T-helper 2 cell treated with Interferon-gamma antibody and Interleukin-4, amounts not matched to agents 100 ng/mL and 5 ng/mL, for 36 hours (primary cell): ENCODE data around the gene ENPP6. TPM values are rescaled to one million over a fixed set of nuclear protein-coding genes. Genes with fewer than 3 reads are reported as not detected.
"Not testable (repeated sequence)": the region's sequence is repeated elsewhere in the genome, so short reads cannot be mapped to it uniquely, and the experiment has no call there.

ENCODE experiments used
- intact Hi-C: fragments of 100-400 bp; cut with micrococcal nuclease; formaldehyde crosslinking; loops from one replicate; pipeline ENCODE4 v1.15.1; 2023
- total RNA-seq: library from RNA; stranded (reverse); gene quantifications from 2 replicates; pipeline ENCODE4 v1.2.3, GENCODE V29; 2022

ENPP6 gene
- total RNA-seq, 1 donor from 2014 or later, result 1.6 TPM

DNA sequence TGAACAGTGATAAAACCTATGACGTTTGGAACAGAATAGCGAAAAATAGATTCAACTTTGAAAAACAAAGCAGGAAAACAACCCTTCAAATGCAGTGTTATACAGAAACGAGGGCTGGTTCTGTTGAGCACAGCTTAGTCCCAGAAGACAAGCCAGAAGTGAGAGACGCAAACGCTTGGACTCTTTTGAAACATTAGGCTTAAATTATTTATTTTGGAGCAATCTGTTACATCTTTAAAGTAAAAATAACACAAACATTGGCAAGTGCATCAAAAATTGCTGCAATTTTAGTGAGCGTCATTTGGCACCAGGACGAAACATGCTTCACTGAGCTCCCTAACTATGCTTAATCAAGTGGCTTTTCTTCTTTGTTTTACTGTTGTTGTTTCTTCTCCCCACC lies 63.5 kb downstream of the ENPP6 start:
- intact Hi-C loops, result no loop called here

DNA sequence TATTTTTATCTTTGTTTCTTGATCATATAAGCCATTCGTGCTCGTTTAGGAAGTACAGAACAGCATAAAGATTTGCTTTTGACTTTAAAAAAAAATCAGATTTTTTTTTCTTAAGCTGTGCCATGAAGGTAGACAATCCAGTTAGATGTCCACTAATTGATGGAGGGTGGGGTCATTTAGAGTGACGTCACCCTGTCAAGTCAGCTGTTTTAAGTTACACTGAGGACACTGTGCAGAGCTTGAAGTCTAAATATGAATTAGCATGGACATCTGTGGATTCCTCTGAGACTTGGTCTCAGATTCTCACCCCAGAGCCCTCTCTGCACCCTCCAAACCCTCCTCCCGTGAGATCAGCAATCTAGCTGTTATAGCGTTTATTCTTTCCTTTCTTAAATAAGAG lies 63.9 kb downstream of the ENPP6 start:
- intact Hi-C loops, result no loop called here

- intact Hi-C loops, result no loop called here
These were observed 65.6 kb downstream of the ENPP6 start for GRCh38 chr4:184151988-184152485.

DNA sequence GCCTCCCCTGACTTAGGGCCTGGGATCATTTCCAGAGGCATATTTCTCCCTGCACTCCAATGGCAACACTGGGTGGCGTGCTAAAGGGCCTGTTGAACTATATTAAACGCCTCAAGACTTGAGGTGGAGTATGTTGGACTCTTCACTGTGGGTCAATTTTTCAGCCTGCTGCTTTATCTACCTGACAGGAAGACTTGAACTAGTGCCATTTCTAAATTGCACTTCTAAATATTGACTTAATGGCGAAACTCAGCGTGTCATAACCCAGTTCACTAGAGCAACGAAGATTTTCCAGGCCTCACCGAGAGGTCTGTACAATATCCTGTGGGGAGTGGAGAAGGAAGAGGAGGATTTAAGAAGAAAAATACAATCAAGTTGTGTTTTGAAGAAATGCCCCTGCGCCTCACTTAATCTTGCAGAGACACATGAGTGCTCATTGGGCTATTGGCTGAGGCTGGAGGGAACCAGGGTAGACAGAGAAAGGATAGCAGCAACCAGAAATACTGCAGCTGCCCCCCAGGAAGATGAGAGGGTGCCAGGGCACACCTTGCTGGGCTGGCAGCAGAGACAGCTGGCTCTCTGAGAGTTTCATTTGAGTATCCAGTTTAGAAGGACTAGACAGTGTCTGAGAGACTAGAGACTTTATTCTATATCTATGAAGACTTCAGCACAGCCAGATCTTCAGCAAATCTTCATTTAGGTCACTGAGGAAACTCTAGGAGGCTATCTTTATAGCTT lies 67.4 kb downstream of the ENPP6 start:
- intact Hi-C loops, result no loop called here

DNA sequence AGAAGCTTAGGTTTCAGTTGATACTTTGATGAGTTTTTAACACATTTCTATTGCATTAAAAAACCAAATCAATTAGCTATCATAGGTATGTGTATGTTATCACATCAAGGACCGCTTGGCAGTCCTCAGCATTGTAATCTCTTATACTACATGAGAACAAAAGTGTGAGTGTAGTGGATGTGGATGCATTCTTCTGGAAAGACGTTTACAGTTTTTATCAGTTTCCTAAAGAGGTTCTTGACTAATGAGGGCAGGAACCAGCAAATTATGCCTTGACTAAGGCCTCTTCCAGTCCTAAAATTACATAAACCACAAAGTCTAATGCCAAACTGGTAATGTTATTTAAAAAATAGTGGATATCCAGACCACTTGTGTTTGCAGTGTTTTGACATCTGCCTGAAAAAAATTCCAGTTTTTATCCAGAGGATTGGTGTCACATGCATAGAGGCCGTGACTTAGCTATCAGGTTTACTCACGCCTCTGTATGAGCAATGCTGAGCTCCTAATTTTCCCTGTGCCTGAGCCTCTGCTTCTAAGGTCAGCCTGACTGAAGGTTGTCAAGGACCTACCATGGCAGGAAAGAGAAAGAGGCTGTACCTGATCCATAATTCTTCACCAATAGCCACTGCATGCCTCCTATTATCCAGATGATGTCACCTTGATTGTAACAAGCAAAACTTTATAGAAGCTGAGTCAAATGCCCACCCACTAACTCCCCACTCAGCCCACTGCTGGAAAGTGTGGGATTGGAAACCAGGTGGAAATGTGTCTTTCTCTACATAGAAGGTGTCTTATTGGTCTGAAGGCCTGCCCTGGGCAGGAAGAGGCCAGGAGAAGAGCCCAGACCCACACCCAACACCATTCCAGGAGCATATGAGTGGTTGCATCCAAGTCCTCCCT lies 68.7 kb downstream of the ENPP6 start:
- intact Hi-C loops, result no loop called here

DNA sequence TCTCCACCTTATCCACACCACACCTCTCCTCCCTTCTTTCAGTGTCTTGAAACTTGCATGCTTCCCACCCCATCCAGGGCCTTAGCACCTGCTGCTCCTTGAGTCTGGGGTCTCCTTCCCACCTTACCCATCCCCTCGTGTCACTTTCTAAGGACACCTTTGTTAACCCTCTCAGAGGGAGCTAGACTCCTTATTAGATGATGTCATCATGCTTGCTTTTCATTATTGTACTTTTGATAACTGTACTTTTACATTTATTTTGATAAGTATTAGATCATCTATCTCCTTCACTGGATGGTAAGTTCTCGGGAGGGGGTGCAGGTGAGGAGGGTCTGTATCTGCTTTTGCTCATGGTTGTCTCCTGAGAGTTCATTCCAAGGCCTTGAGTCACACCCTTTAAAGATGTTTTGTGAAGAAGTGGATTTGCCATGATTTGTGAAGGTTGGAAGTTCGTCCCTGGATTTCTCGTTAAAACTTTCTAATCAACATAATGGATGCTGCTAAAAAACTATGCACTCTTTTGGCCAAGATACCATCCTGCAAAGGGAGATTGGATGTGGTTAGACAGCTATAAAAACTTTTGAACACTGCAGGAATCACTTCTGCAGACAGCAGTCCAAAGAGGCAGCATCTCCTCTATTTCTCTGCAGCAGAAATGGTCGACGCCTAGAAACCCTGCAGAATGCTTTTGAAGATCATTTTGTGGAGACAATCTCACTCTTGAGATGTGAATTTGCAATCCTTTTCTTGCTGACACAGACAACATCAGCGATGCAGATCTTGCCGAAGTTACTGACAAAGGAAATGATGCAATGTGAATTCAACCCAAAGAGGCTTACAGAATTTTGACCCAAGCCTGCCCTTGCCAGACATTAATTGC lies 69.6 kb downstream of the ENPP6 start:
- intact Hi-C loops, result no loop called here

DNA sequence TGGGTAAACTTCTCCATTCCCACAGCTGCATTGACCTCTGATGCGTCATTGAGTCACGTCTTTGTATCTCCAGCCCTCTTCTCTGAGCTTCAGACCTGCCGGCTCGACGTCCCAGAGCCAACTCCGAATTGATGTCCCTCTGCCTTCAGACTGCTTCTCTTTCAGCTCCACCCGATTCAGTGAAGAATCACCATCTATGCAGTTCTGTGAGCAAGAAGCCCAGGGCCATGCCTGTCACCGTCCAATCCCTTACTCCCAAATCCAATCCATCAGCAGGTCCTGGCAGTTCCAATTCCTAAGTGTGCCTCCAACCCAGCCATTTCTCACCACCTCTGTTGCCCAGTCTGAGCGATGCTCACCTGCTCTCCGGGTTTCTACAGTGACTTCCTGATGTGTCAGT lies 70.7 kb downstream of the ENPP6 start:
- intact Hi-C loops, result no loop called here

DNA sequence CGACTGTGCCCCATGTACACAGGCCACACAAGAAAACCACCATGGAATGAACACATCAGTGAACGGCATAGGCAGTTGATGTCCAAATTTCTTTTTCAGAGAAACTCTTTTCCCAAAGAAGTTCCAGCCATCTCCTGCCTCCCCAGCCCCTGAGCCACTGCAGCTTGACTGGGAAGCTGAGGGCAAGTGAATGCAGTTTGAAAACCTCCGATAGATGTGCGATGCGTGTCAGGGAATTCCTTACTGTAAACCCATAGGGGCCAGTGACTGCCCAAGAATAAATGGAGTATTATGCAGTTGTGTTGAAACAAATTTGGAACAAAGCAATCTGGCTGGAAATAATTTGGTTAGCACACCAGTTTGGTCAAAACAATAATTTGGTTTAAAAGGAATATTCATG lies 72.1 kb downstream of the ENPP6 start:
- intact Hi-C loops, result no loop called here

DNA sequence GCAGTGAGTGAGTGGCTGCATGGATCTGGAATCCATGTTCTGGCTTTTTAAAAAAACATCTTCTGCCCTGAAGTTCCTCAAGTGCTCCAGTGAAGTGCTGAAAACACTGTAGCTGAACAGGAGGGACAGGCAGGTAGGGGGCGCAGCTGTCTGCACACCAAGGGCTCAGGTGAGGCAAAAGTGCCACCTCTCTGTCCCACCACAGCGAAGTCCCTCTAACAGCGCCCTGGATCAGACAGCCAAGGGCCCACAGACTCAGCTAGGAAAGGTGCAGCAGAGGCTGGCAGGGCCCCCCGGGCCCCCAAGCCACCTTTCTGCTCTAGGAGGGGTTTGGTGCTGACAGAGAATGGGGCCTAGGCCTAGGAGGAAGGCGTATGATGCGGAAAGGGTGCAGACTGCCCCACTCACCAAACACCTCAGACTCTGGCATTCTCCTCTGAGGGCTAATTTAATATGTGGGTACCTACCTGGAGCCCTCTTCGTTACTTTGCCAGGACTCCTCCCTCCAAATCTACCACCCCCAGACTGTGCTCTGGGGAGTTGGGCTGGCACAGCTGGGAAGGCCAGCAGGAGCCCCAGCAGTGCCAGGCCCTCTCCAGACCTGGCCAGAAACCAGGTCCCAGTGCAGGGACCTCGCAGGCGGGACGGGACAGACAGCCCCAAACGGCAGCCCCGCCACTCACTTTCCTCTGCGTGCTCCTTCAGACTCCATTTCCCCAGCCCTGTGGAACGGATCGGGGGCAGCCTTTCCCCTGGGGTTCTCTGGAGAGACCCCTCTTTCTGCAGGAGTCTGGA lies 73.7 kb downstream of the ENPP6 start:
- intact Hi-C loops, result no loop called here

DNA sequence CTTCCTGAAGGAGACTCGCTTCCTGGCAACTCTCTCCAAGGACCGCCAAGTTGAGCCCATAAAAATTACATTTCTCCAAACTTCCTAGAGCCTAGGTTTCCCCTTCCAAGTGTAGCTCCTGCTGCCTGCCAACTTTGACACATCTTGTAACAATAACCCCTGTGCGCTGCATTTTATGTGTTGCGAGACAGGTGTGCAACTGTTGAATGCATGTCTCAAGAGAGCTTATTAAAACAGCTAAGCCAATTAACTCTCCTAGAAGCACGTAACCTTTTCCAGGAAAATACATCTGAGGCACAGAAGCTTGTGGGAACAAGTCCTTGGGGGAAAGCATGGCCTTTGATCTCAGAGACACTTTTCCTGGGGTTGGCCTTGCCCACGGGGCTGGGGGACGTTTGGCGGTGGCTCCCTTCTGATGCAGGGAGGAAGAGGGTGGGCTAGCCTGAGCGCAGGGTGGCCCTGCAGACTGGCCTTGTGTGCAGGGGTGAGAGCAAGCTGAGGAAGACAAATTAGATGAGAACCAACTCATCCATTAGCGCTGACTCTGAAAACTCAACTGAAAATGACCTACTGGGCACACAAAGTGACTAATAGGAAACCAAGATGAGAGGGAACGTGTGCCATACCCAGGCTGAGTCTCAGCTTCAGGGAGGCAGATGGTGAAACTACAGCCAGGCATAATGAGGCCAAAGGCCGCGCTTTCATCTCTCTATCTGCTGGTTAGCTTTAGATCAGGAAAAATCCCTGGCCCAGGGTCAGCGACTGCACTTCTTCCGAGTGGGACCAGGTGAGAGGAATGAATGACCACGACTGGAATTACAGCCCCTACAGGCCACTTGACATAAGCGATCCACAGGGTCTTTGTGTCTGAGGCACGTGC lies 75.3 kb downstream of the ENPP6 start:
- intact Hi-C loops, result no loop called here

GRCh38 chr4:184140901-184141300 lies 76.8 kb downstream of the ENPP6 start:
- intact Hi-C loops, result not testable (repeated sequence)

GRCh38 chr4:184136525-184136924 lies 81.1 kb downstream of the ENPP6 start:
- intact Hi-C loops, result no loop called here

DNA sequence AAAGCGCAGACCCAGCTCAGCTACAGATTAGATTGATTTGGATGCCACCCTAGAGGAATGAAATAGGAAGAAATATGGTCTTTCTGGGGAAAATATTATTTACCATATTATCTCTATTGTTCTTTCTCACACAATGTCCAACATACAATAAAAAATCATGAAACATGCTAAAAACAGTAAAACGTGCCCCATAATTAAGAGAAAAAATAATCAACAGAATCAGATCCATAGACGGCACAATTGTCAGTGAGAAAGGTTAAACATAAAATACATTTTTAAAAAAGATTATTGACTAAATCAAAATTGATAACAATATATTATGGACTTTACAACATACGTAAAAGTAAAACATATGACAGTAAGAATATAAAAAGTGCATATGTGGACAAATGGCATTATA lies 90.9 kb downstream of the ENPP6 start:
- intact Hi-C loops, result no loop called here

DNA sequence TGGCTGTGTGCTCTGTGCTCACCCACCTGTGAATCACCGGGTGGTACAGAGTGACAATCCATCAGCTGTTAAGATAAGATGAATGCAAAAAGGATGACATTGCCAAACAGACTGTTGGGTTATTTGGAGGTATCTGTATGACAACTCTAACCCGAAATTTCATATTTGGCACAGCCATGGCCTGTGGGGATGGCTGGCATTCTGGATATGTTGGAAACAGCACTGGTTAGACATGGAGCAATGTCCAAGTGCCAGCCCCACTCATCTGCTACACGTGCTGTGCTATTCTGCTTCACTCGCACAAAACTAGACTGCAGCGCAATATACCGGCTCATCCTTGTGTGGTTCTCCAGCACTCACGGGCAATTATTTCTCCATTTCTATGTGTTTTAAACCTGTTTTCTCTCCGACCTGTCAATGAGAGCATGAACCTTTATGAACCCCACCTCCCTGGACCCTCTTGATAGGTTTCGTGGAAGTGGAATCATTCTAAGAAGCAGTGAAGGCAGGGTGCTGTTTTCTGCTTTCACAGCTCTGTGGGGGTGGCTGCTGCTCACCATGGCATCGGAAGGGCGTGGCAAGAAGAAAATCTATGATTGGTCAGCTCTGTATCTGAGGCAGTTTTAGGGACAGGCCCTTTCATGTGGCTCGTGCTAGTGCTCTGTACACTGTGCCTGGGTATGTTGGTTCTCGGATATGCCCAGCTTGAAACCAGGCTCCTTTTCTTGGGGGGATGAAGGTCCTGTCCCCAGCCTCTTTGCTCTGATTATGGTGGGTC lies 94.9 kb downstream of the ENPP6 start:
- intact Hi-C loops, result no loop called here

GRCh38 chr4:184120549-184121127 lies 97.0 kb downstream of the ENPP6 start:
- intact Hi-C loops, result no loop called here

DNA sequence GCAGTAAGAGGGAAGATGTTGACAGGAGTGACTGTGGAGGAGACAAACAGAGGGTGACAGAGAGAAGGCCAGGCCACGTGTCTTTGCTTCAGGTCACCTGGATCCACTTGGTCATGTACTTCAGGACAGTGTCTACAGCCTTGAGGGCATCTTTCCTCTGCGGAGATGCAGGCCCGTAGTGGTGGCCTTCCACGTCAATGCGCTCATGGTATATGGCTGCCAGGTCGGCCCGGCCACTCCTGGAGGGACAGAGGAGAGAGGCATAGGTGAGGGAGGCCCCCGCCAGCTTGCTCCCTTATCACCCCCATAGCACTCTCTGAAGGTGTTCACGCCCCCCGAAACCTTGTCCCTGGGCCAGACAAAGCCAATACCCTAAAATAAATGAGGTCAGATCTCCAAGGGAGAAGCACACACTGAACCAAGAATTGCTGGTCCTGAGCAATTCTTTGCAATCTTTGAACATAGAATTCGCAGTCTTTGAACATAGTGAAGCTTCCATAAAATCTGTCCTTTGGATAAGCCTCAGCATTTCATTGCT lies 99.9 kb downstream of the ENPP6 start:
- intact Hi-C loops, result no loop called here

DNA sequence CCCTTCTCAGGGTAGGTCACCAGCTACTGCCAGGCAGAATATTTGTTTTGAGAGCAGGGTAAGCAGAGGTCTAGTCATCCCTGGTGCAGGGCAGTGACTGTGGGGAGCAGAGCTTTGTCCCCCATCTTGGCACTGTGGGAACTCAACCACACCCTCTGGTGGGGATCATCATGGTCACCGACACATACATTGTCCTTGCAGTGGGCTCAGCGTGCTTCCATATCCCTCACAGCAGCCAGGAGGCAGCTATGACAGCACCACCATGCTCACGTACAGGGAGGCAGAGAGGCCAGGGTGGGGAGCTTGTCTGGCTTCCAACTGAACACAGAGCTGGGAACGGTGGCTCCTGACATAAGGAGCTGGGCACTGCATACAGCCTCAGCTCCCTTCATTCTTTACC lies 102.3 kb downstream of the ENPP6 start:
- intact Hi-C loops, result no loop called here

DNA sequence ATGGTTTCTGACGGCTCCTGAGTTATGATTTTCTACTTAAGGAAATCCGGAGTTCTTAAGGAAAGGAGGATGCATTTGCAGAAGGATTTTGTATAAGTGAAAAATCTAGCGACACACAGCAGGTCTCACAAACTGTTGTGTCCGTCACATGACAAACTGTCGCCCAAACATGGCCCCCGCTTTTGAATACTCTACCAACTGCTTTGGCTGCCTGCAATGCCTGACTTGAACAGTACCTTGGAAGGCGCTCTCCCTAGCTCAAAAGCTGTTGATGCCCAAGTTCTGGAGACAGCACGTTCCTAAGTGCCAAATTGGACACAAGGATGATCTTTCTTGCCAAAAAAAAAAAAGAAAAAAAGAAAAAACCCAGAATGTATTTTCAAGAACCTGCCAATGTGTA lies 103.2 kb downstream of the ENPP6 start:
- intact Hi-C loops, result no loop called here
